ENCODE results near the gene TNFSF15. TPM values are rescaled to one million over a fixed set of nuclear protein-coding genes. Genes with fewer than 3 reads are reported as not detected.

Gene TNFSF15
- total RNA-seq, 2 donors from 2014 or later = 0.89 to 4.0 TPM

DNA sequence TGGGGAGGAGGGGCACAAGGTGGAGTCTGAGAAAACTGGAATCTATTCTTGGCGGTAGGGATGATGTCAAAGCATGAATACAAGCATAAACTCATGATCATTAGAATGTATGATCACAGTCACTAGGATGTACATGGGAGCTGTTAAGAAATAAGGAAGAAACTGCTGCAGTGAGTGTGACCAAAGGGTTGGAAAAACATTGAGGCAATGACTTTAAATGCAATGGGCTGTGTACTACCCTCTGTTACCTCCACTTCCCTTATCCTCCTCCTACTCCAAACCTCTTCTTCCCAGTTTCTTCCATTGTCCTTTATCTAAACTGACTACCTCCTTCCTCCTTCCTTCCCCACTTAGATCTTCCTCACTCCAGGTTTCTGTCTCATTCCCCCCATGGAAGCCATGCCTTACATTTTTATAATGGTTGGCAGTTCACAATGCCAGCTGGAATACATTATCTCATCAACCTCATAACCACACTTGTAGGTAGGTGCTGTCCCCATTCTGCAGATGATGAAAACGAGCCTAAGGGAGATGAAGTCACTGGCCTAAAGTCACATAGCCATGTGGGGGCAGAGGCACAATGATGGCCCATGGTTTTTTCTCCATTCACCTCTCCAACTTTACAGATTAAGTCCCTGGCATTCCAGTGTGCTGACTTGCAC, 21.9 kb upstream of the TNFSF15 start:
- intact Hi-C loops (cut with DNase I, micrococcal nuclease) = no loop called here
- ATAC-seq (no peak), DNase-seq (no peak)

DNA sequence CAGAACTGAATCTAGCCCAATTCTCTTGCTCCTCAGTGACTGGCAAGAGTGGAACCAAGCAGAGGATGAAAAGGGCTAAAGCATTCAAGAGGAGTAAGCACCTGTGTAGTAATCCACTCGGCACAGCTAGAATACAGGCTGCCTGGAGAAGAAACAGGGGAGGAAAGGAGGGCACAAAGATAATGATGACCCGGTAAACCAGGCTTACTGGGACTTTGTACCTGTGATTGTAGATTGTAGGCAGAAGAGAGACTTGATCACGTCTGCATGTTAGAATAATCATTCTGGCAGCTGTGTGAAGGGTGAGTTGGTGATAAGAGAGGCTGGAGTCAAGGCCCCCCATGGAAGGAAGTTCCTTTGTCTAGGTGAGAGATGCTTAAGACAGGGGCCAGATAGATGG, 20.6 kb upstream of the TNFSF15 start:
- intact Hi-C loops (cut with DNase I, micrococcal nuclease) = no loop called here
- DNase-seq (no peak), ATAC-seq (no peak)

DNA sequence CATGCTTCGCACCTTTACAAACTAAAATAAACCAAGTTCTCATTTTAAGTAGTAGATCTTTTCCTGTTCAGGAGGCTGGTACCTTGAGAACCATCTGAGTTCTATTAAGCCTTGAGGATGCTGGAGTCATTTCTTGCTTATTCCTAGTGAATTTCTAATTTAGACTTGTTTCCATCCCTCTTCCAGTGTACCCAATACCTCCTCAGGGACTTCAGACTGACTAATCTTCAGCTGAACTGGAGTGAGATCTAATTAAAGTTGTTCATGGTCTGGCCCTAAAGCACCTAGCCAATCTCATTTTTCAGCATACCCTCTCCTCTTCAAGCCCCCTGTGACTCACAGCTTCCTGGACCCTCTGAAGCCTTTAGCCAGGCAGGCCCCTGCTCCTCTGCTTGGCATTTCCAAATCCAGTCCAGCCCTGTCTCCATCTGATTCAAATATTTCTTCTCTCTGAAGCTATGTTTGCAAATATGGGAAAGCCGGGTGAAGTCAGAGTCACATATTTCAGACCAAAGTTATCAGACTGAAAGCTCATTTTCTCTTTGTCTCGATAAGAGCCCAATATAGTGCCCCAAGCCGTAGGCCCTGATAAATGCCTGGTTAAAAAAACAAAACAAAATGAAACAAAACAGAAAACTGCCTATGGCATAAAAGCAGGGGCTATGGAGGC, 19.4 kb upstream of the TNFSF15 start:
- no peak for ATAC-seq
- no peak for DNase-seq
- intact Hi-C loops (cut with DNase I, micrococcal nuclease) = no loop called here

DNA sequence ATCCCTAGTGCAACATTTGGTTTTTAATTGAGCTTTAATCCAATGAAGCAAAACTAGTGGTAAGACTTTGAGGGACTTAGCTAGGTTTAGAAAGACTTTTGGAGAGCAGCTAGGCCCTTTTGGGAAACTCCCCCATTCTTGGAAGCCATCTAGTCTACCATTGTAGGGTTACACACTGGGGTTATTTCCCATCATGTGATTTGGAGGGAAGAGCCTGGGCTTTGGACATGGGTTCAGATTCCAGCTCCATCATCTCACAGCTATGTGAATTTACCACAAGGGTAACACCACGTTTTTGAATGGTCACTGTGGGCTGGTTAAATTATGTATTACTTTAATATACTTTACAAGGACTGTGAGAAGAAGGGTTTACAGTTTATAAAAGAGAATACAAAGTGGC, 18.3 kb upstream of the TNFSF15 start:
- intact Hi-C loops (cut with DNase I, micrococcal nuclease) = no loop called here
- no peak for ATAC-seq

DNA sequence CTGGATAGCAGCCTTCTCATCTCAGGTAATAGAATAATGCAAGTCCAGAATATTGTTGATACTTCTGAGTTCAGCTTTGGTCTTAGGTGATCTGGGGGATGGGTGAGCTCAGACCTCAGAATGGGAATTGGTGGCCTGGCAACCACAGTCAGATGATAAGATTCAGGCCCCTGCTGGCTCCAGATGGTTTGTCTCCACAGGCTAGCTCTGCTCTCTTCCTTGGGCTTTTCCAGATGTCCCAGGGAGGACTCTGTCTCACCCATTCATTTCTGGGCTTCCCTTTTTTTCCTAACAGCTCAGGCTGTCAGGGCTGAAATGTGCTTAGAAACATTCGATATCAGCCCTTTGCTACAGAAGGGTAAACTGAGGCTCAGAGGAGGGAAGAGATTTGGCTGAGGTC, 17.6 kb upstream of the TNFSF15 start:
- no peak for ATAC-seq
- intact Hi-C loops (cut with DNase I, micrococcal nuclease) = no loop called here

More for the DNA sequence above, 18.3 kb upstream of the TNFSF15 start:
- no peak for DNase-seq

DNA sequence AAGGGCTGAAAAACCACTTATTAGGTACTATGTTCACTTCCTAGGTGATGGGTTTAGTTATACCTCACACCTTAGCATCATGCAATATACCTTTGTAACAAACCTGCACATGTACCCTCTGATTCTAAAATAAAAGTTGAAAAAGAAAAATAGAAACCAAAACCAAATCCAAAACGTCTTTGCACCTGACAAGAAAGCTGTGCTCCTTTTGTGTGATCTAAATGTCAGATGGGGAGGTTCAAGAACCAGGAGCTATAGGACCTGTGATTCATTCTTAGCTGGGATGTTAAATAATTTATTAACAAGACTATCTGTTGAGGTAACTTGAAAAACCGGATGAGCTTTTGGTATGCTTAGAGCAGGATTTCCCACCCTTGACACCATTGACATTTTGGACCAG, 16.9 kb upstream of the TNFSF15 start:
- DNase-seq = no peak
- intact Hi-C loops (cut with DNase I, micrococcal nuclease) = no loop called here
- ATAC-seq = no peak

More for the DNA sequence above, 17.6 kb upstream of the TNFSF15 start:
- DNase-seq = no peak

DNA sequence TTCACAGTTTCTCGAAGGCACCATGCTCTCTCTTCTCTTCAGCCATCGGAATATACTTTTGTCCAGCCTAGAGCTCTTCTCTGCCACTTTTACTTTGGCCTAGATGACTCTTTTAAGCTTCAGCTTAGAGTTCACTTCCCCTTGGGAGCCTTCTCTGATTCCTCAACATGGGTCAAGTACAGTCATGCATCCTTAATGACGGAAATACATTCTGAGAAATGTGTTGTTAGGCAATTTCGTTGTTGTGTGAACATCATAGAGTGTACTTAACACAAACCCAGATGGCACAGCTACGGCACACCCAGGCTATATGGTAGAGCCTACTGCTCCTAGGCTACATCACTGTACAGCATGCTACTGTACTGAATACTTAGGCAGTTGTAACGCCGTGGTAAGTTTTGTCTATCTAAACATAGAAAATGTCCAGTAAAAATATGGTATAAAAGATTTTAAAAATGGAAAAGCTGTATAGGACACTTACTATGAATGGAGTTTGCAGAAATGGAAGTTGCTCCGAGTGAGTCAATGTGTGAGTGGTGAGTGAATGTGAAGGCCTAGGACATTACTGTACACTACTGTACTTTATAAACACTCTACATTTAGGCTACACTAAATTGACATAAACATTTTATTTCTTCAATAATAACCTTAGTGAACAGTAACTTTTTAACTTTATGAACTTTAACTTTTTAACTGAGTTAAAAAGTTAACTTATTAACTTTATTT, 15.1 kb upstream of the TNFSF15 start:
- intact Hi-C loops (cut with DNase I, micrococcal nuclease) = no loop called here
- ATAC-seq (no peak), DNase-seq (no peak)

DNA sequence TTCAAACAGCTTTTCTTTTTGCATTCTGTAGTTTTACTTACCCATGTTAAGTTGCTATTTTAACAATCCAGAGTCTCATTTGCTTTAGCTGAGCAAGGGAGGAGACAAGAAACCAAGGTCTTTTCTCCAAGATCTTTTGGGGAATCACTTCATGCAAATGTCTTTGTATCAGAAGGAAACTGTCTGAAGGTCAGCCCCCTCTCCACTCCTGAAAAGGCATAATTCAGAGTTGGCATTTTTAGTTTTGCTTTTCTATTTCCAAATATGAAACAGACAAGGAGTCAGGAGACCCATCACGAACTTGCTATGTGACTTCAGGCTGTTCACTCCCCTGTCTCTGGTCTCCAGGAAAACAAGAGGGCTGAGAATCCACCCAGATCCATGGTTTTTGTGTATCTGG, 12.3 kb upstream of the TNFSF15 start:
- intact Hi-C loops (cut with DNase I, micrococcal nuclease) = no loop called here
- ATAC-seq = no peak
- DNase-seq = no peak

DNA sequence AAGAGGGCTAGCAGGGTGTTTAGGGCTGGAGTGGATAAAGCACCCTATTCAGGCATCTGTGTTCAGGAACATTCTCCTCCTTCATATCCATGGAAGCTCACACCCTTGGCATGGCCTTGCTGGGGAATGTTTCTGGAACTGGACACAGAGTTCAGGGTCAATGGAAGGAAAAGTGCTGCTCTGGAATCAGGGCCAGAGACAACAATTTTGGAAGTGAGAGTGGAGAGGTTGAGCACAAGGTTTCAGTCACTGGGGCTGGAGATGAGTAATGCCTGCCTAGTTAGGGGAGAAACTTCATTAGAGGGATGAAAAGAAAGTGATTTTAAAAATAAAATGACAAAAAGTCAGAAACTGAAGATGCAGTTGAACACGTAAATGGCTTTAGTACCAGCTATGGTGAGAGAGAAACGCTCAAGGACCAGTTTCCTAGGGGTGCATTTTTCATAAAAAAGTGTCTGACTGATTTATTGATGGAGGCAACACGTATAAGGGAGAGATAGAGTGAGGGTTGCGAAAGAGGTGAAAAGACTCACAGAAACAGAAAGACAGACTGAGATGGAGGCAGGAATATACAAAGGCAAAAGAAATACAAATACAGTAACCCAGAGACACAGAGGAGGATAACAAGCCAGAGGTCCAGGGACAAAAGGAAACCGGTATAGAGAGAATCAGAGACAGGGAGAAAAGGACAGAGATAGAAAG, 8.0 kb upstream of the TNFSF15 start:
- DNase-seq = no peak
- intact Hi-C loops (cut with DNase I, micrococcal nuclease) = no loop called here
- no peak for ATAC-seq

DNA sequence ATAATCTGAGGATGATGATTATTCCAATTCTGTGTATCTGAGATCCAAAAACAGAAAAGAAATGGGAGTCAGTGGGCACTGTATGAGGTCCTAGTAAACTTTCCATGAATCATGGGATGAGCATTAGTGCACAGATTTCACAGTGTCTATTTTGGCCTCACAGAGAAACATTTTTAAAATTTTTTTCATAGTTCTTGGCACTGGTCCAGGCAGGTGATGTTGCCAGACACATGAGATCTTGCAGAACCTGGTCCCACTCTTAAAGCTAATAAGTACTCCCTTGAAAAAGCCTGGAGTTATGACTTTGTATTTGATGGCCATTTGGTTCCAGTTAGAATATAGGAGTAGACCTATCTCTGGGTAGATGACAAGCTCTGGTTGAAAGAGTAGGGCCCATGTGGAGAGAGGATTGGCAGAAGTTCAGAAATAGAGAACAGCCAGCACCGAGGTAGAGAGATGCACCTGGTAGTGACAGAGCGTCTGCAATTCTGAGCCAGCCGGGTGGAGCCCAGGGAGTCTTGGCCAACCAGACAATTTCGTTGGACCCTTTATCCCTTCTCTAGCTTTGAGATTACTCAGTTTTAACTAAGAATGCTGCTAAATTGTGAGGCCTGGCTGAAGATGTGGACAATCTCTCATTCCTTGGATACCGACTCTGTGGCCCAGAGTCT, 6.3 kb upstream of the TNFSF15 start:
- DNase-seq = no peak
- no peak for ATAC-seq
- intact Hi-C loops (cut with DNase I, micrococcal nuclease) = no loop called here

DNA sequence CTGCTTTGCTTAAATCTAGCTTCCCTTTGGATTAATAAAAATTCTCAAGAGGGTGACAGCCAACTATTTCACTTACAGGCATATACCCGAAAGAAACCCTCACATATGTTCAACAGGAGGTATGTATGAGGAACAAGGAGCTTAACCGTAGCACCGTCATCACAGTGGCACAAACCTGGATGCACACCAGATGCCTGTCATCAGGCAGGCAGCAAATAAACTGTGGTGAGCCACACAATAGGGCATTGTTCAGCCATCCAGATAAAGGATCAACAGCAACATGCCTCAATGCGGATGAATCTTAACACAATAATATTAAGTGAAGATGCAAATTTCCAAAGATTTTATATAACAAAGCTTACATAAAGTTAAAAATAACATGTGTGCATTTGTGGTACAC, 5.5 kb upstream of the TNFSF15 start:
- DNase-seq (peak in 1 of 2 donors; percentile 15), ATAC-seq (peak; percentile 74)
- intact Hi-C loops (cut with DNase I, micrococcal nuclease) = no loop called here

DNA sequence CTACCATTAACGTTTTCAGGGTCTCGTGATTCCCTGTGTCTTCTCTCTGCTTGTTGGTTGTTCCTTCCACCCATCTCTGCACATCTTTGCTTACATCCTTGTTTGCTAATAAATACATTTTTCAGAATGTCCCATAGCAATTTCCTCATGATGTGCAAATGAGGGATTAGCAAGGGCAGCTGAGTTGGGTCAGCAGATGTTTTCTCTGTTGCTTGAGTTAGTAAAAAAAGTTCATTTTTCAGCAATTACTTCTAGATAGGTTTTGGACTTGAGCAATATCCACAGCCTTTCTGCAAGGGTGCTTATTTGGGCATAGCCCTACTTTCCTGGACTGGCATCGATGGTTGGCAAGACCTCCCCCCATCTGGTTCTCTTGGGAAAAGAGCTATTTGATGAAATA, 4.8 kb upstream of the TNFSF15 start:
- ATAC-seq (no peak), DNase-seq (no peak)
- intact Hi-C loops (cut with DNase I, micrococcal nuclease) = no loop called here

DNA sequence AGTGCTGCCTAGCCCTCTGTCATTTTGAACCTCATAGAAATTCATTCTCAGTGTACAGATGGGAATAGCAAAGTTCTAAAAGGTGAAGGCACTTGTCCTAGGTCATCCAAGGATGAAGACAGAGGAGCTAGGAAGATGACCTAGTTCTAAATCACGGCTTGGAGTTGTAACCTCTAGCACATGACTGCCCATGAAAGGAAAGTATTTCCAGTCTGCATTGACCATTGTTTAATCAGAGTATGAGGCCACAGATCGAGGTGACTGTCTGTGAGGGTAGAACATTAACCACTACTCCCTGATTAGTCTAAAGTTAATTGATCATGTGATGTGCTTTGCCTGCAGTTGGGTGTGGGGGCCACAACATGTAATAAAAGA, 674 bp upstream of the TNFSF15 start:
- DNase-seq (no peak), ATAC-seq (peak; percentile 30)
- intact Hi-C loops (cut with DNase I, micrococcal nuclease) = no loop called here

DNA sequence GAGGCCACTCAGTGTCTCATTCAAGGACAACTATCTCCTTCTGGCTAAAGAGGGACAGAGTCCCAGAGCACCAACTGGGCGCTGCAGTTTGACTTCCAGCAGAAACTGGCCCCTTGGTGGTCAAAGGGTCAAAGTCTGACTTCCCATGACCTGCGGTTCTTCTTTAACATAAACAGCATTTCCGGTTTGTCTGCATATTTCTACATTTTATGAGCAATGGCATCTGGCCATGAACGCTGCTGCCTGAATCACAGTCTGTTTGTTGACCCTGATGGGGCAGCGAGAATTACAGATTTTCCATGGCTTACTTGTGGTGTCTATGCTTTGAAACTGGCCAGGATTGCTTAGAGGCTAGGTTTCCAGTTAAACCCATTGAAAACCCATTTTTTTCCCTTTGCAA, 1.3 kb downstream of the TNFSF15 start:
- DNase-seq (peak; percentile 75 to 77), ATAC-seq (peak; percentile 74)
- intact Hi-C loops (cut with DNase I, micrococcal nuclease) = no loop called here

DNA sequence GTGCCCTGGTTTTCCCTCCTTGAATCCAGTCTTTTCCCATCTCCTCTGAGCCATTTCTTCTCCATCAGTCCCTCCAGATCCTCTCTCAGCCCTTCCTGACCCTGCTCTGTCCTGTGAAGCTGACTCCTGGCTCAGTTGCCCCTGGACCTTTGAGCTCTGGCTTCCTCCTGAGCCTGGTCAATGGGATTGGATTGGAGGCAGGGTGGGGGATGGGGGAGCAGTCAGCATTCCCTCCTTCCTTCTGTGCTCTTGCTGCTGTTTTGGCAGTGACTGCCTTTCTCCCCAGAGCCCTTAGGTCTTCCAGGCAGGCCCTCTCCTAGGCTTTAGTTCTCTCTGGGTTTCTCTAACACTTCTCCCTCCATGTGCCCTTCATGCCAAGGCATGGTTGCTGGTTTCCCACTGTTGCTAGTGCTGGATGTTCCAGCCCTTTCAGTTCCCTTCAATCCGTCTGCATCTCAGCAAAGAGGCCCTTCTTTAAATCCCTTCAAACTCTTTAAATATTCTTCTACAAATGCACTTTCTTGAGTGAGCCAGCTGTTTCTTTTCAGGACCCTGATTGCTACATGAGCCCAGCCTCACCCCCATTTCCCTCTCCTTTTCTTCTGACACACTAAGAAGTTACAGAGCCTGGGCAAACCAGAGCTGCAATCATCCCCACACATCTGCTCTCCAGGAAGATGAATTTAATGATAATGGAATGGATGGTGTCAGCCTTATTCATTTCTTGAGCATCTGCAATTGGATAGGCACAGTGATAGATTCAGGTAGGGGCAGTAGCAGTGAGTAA, 2.2 kb downstream of the TNFSF15 start:
- ATAC-seq = no peak
- no peak for DNase-seq
- intact Hi-C loops (cut with DNase I, micrococcal nuclease) = no loop called here

DNA sequence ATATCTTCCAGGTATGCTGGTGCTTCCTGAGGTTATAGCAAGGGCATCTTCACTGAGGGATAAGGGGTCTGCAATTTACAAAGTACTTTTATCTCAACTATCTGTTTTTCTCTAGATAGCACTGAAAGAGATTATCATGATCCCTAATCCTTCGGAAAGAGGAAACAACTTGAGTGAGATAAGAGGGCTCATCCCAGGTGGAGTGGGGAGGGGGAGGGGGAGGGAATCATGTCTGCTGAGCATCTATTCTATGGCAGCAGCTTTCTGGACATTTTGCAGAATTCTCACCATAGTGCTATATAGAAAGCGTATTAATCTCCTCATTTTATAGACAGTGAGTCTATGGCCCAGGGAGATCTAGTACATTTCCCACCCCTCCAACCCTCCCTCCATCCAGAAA, 5.9 kb downstream of the TNFSF15 start:
- ATAC-seq (no peak), DNase-seq (no peak)
- intact Hi-C loops (cut with DNase I, micrococcal nuclease) = no loop called here

DNA sequence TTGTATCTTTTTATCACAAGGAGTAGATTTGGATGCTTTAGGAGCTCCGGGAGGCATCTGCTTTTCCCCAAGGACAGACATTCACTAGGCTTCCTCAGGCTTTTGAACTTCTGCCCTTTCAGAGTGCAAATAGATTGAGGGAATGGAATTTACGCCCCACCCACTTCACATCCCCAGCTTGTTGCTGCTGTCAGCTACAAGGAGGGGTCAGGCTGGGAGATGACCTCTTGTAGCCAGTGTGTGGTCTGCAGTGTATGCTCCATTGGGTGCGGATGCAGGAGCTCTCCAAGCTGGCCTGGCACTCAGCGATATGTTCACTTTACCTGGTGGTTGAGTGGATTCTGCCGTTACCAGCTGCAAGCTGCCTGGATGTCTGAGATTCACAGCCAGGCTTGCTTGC, 6.4 kb downstream of the TNFSF15 start:
- ATAC-seq = peak; percentile 56
- DNase-seq = no peak
- intact Hi-C loops (cut with DNase I, micrococcal nuclease) = no loop called here

DNA sequence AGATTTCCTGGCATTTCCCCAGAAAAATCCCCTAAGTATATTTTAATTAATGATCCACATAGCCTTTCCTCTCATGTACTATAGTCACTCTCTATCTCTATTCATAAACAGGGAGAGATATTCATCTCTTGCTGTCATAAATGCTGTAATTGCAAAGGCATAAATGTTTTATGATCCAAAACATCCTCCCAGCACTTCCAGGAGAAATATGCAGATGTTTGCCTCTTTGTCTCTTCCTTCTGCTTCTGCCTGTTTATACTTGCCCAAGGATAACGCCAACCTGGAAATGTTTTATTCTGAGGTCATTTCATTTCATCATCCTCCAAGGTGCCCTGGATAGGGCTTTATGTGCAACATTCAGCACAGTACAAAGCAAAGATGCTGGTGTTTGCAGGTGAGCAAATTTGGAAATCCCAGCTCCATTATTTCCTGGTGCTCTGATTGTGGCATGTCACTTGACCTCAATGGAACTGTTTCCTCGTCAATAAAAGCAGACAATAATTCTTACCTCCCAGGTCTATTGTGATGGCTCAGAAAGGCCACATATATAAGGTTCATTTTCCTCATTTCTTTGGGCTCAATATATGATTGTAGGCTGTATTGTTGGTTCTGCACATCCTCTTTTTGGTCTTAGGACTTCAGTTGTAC, 6.9 kb downstream of the TNFSF15 start:
- ATAC-seq = peak; percentile 83
- intact Hi-C loops (cut with DNase I, micrococcal nuclease) = no loop called here
- DNase-seq = no peak

All from left colon (tissue), 2 donors.